Calu3 (cell line): Measurements from ENCODE around the gene ATG7. TPM values are rescaled to one million over a fixed set of nuclear protein-coding genes. Genes with fewer than 3 reads are reported as not detected.

Source experiments
- BruUV-seq: library from RNA; stranded (reverse); fragments of 400-500 nt; replicated peaks from 2 replicates; lab custom pipeline; 2021; lab: Mats Ljungman, UMichigan
- CTCF ChIA-PET: fragments of 300-600 bp; sonication (Branson Sonifier 250); formaldehyde crosslinking; loops from one replicate; lab custom pipeline; 2022; ENCODE audit warnings: antibody characterized with exemption; lab: Charles Lee
- DNase-seq: peaks from one replicate; pipeline ENCODE4 v3.0.0; 2022
- H3K27ac Mint-ChIP-seq: one replicate; pipeline ENCODE4 v1.8.0; 2022; ENCODE audit warnings: mixed read lengths; ENCODE audit not compliant: unreplicated experiment
- H3K27me3 Mint-ChIP-seq: one replicate; pipeline ENCODE4 v1.8.0; 2022; ENCODE audit warnings: mixed read lengths; ENCODE audit not compliant: unreplicated experiment
- H3K36me3 Mint-ChIP-seq: one replicate; pipeline ENCODE4 v1.8.0; 2022; ENCODE audit warnings: mild to moderate bottlenecking, moderate library complexity, mixed read lengths; ENCODE audit not compliant: insufficient read depth, unreplicated experiment
- H3K4me1 Mint-ChIP-seq: one replicate; pipeline ENCODE4 v1.8.0; 2022; ENCODE audit warnings: mild to moderate bottlenecking, low read depth, mixed read lengths; ENCODE audit not compliant: unreplicated experiment
- H3K4me3 Mint-ChIP-seq: one replicate; pipeline ENCODE4 v1.8.0; 2022; ENCODE audit warnings: mild to moderate bottlenecking, low read depth, moderate library complexity, mixed read lengths; ENCODE audit not compliant: unreplicated experiment
- H3K9me3 Mint-ChIP-seq: one replicate; pipeline ENCODE4 v1.8.0; 2022; ENCODE audit warnings: low read depth, mixed read lengths; ENCODE audit not compliant: unreplicated experiment
- intact Hi-C: fragments of 100-400 bp; cut with micrococcal nuclease; formaldehyde crosslinking; loops from one replicate; pipeline ENCODE4 v1.10.0; 2022; ENCODE audit not compliant: unreplicated experiment
- total RNA-seq: library from RNA; stranded (reverse); gene quantifications from 2 replicates; pipeline ENCODE4 v1.2.3, GENCODE V29; 2022
- TF ChIP-seq, protein P1 (sequence below): fragments of 200-600 bp; IDR thresholded peaks from one replicate; pipeline ENCODE4 v1.8.0; 2022; ENCODE audit warnings: antibody characterized with exemption; ENCODE audit not compliant: unreplicated experiment

ATG7 gene
- total RNA-seq, 1 experiment from 2014 or later: 37.3 TPM

DNA sequence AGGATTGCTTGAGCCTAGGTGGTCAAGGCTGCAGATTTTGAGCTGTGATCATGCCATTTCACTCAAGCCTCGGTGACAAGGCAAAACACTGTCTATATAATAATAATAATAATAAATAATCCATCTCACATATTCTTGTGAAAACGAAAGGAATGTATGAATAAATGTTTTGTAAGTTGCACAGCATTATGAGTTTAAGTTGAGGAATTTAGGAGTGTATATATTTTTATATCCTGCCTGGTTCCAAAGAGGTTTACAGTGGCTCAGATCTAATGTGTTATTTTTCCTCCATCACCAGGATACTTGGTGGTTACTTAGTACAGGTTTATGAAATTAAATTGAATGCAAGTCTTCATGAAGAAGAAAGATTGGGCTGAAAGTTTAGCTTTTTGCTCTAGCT lies 77.2 kb downstream of the ATG7 start:
- Mint-ChIP-seq H3K4me3 (no peak overlapping the region), H3K27ac (no peak overlapping the region), H3K4me1 (peaks cover 14% of the 10 kb centered on the region), H3K27me3 (no peaks in the 10 kb centered on the region), H3K9me3 (no peaks in the 10 kb centered on the region), H3K36me3 (peaks cover 5% of the 10 kb centered on the region)
- CTCF ChIA-PET: no interaction called here
- no TSS peak for BruUV-seq
- intact Hi-C loops: no loop called here
- no peak for DNase-seq
- TF ChIP-seq, protein P1, sequence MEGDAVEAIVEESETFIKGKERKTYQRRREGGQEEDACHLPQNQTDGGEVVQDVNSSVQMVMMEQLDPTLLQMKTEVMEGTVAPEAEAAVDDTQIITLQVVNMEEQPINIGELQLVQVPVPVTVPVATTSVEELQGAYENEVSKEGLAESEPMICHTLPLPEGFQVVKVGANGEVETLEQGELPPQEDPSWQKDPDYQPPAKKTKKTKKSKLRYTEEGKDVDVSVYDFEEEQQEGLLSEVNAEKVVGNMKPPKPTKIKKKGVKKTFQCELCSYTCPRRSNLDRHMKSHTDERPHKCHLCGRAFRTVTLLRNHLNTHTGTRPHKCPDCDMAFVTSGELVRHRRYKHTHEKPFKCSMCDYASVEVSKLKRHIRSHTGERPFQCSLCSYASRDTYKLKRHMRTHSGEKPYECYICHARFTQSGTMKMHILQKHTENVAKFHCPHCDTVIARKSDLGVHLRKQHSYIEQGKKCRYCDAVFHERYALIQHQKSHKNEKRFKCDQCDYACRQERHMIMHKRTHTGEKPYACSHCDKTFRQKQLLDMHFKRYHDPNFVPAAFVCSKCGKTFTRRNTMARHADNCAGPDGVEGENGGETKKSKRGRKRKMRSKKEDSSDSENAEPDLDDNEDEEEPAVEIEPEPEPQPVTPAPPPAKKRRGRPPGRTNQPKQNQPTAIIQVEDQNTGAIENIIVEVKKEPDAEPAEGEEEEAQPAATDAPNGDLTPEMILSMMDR: no peak

DNA sequence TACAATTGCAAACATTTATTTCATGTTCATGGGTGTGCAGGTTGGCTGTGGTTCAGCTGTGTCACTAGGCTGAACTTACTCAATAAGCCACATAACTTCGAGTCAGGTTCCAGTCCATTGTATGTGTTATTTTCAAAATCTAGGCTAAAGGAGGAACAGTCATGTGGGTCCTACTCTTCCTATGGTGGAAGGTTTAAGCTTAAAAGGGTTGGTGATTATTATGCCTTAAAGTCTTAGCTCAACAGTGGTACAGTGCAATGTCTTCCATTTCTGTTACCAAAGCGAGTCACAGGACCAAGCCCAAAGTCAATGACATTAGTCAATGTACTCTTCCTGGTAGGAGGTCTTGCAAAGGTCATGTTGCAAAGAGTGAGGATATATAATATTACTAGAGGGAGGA lies 78.2 kb downstream of the ATG7 start:
- no peak for DNase-seq

DNA sequence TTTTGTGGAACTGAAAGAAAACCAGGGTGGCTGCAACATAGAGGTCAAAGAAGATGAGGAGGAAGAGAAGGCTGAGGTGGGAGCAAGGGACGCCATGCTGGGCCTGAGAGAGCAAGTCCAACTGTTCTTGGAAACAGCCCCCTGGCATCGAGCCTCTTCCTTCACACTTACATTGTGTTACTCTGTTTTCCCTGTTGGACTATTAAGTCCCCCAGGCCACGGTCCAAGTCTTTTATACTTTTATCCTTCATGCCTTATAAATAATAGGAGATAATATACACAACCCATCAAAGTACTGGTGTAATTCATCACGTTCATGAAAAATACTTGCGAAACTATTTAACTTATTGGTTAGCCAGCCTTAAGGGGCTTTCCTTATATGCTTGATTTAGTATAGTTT lies 79.3 kb downstream of the ATG7 start:
- CTCF ChIA-PET: interaction anchor here (0.7 kb wide), 1 partner anchor 165 kb away, joined by 7 read pairs; no protein-coding TSS in a partner anchor
- H3K9me3 Mint-ChIP-seq: no peaks in the 10 kb centered on the region
- H3K4me3 Mint-ChIP-seq: no peak overlapping the region
- intact Hi-C loops: no loop called here
- no peaks in the 10 kb centered on the region for H3K27me3 Mint-ChIP-seq
- no TSS peak for BruUV-seq
- peaks cover 14% of the 10 kb centered on the region for H3K4me1 Mint-ChIP-seq
- DNase-seq: no peak
- H3K36me3 Mint-ChIP-seq: peaks cover 5% of the 10 kb centered on the region
- TF ChIP-seq, protein P1: no peak
- no peak overlapping the region for H3K27ac Mint-ChIP-seq

More for the DNA sequence above, 78.2 kb downstream of the ATG7 start:
- peaks cover 14% of the 10 kb centered on the region for H3K4me1 Mint-ChIP-seq
- TF ChIP-seq, protein P1: no peak
- peaks cover 5% of the 10 kb centered on the region for H3K36me3 Mint-ChIP-seq
- H3K4me3 Mint-ChIP-seq: no peak overlapping the region
- no peak overlapping the region for H3K27ac Mint-ChIP-seq
- no peaks in the 10 kb centered on the region for H3K9me3 Mint-ChIP-seq
- intact Hi-C loops: no loop called here
- BruUV-seq: no TSS peak
- CTCF ChIA-PET: no interaction called here
- H3K27me3 Mint-ChIP-seq: no peaks in the 10 kb centered on the region

DNA sequence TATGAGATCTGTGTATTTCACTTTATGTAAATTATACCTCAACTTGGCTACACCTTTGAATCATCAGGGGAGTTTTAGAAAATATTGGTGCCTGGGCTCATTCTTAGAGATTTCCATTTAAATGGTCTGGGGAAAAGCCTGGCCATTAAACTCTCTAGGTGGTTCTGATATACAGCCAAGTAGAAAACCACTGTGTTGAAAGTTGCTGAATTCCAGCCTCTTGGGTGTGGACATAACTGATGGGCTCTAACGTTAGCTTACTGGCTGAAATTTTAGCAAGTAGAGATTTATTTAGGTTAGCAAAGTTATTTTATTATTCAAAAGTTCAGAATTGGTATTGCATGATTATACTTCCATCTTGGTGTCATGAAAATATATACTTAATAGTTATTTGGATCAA lies 84.1 kb downstream of the ATG7 start:
- H3K9me3 Mint-ChIP-seq: no peaks in the 10 kb centered on the region
- BruUV-seq: no TSS peak
- CTCF ChIA-PET: no interaction called here
- peaks cover 2% of the 10 kb centered on the region for H3K4me1 Mint-ChIP-seq
- no peaks in the 10 kb centered on the region for H3K27me3 Mint-ChIP-seq
- no peak overlapping the region for H3K4me3 Mint-ChIP-seq
- DNase-seq: no peak
- H3K36me3 Mint-ChIP-seq: peaks cover 2% of the 10 kb centered on the region
- intact Hi-C loops: no loop called here
- TF ChIP-seq, protein P1: no peak
- H3K27ac Mint-ChIP-seq: no peak overlapping the region
